ENCODE measurements around the gene HMGN3.
A peak's percentile ranks its signal among the peaks of the same experiment; 100 is the strongest.

Gene HMGN3

GRCh38 chr6:79250107-79250514 lies 15.6 kb upstream of the HMGN3 start:
- no peaks in the 10 kb centered on the region for H3K9me3 ChIP-seq (ENCODE audit: low read length)
- H3K9ac ChIP-seq (ENCODE audit: low read length): no peak overlapping the region
- no peak overlapping the region for H3K4me3 ChIP-seq (ENCODE audit: low read depth, low read length, poor library complexity, severe bottlenecking)
- H3K79me2 ChIP-seq (ENCODE audit: insufficient read depth, low read length): no peaks in the 10 kb centered on the region
- no peaks in the 10 kb centered on the region for H3K9me2 ChIP-seq (ENCODE audit: low read depth, low read length)
- H3K36me3 ChIP-seq (ENCODE audit: insufficient read depth, low read length): no peaks in the 10 kb centered on the region
- no peak overlapping the region for H3K4me2 ChIP-seq (ENCODE audit: low read length)
- no peak overlapping the region for H2AFZ ChIP-seq (ENCODE audit: low read length)
- H4K20me1 ChIP-seq (ENCODE audit: insufficient read depth, low read length): no peaks in the 10 kb centered on the region
- TF ChIP-seq EZH2 (IDR thresholded peaks at IDR 0.05; ENCODE audit: borderline replicate concordance, low read length): no peak
- TF ChIP-seq CTCF (IDR thresholded peaks at IDR 0.05; ENCODE audit: low read length): peak; percentile 42
- no peaks in the 10 kb centered on the region for H3K4me1 ChIP-seq (ENCODE audit: insufficient read depth, low read length, severe bottlenecking)
- H3K27ac ChIP-seq (ENCODE audit: low read depth, low read length, poor library complexity, severe bottlenecking): no peak overlapping the region
- H3F3A ChIP-seq (ENCODE audit: insufficient read depth, low read length): no peaks in the 10 kb centered on the region
- no peaks in the 10 kb centered on the region for H3K27me3 ChIP-seq (ENCODE audit: insufficient read depth, low read length)

GRCh38 chr6:79249136-79249535 lies 14.7 kb upstream of the HMGN3 start:
- Histone ChIP-seq H3K4me1 (ENCODE audit: insufficient read depth, low read length, severe bottlenecking) (no peaks in the 10 kb centered on the region), H3K4me2 (ENCODE audit: low read length) (no peak overlapping the region), H3K9ac (ENCODE audit: low read length) (no peak overlapping the region), H3K4me3 (ENCODE audit: low read depth, low read length, poor library complexity, severe bottlenecking) (no peak overlapping the region), H2AFZ (ENCODE audit: low read length) (no peak overlapping the region), H3K27ac (ENCODE audit: low read depth, low read length, poor library complexity, severe bottlenecking) (no peak overlapping the region), H3K79me2 (ENCODE audit: insufficient read depth, low read length) (no peaks in the 10 kb centered on the region), H3K9me3 (ENCODE audit: low read length) (no peaks in the 10 kb centered on the region), H3K36me3 (ENCODE audit: insufficient read depth, low read length) (no peaks in the 10 kb centered on the region), H3K27me3 (ENCODE audit: insufficient read depth, low read length) (no peaks in the 10 kb centered on the region), H3F3A (ENCODE audit: insufficient read depth, low read length) (no peaks in the 10 kb centered on the region), H3K9me2 (ENCODE audit: low read depth, low read length) (no peaks in the 10 kb centered on the region), H4K20me1 (ENCODE audit: insufficient read depth, low read length) (no peaks in the 10 kb centered on the region)
- no peak for TF ChIP-seq CTCF (IDR thresholded peaks at IDR 0.05; ENCODE audit: low read length)
- TF ChIP-seq EZH2 (IDR thresholded peaks at IDR 0.05; ENCODE audit: borderline replicate concordance, low read length): no peak

DNA sequence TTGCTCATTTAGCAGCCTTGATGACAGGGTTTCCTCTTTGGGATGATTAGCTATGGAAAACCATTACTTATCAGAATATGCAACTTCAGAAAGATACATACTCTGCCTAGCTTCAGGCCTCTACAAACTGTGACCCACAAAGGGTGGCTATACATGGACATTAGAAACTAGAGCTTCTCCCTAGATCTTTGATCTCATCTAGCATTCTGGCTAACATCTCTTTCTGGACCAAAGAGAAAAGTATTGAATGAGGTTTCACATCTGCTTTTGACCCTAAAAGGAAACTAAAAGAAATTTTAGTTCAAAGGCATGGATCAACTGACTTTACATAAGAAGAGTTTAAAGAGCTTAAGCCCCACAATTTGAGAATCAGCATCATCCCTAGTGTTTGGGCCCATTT lies 12.4 kb upstream of the HMGN3 start:
- no peak overlapping the region for H3K27ac ChIP-seq (ENCODE audit: low read depth, low read length, poor library complexity, severe bottlenecking)
- no peaks in the 10 kb centered on the region for H3K36me3 ChIP-seq (ENCODE audit: insufficient read depth, low read length)
- H3F3A ChIP-seq (ENCODE audit: insufficient read depth, low read length): no peaks in the 10 kb centered on the region
- H3K4me1 ChIP-seq (ENCODE audit: insufficient read depth, low read length, severe bottlenecking): no peaks in the 10 kb centered on the region
- H3K9me2 ChIP-seq (ENCODE audit: low read depth, low read length): no peaks in the 10 kb centered on the region
- H3K9me3 ChIP-seq (ENCODE audit: low read length): no peaks in the 10 kb centered on the region
- no peak for TF ChIP-seq CTCF (IDR thresholded peaks at IDR 0.05; ENCODE audit: low read length)
- no peak for TF ChIP-seq EZH2 (IDR thresholded peaks at IDR 0.05; ENCODE audit: borderline replicate concordance, low read length)
- no peaks in the 10 kb centered on the region for H4K20me1 ChIP-seq (ENCODE audit: insufficient read depth, low read length)
- H3K4me3 ChIP-seq (ENCODE audit: low read depth, low read length, poor library complexity, severe bottlenecking): no peak overlapping the region
- H3K4me2 ChIP-seq (ENCODE audit: low read length): no peak overlapping the region
- H2AFZ ChIP-seq (ENCODE audit: low read length): no peak overlapping the region
- H3K79me2 ChIP-seq (ENCODE audit: insufficient read depth, low read length): no peaks in the 10 kb centered on the region
- no peak overlapping the region for H3K9ac ChIP-seq (ENCODE audit: low read length)
- no peaks in the 10 kb centered on the region for H3K27me3 ChIP-seq (ENCODE audit: insufficient read depth, low read length)
